Measurements from ENCODE around the gene KLK1. TPM values are rescaled to one million over a fixed set of nuclear protein-coding genes. Genes with fewer than 3 reads are reported as not detected.

KLK1 gene
- total and polyA plus RNA-seq, 2 of the 13 experiments (the other 11 are each of a cell fraction or from before 2014, with no cell fraction given) = not detected

GRCh38 chr19:50835785-50836542 lies 12.4 kb upstream of the KLK1 start (continued):
- TF ChIP-seq, protein P1, sequence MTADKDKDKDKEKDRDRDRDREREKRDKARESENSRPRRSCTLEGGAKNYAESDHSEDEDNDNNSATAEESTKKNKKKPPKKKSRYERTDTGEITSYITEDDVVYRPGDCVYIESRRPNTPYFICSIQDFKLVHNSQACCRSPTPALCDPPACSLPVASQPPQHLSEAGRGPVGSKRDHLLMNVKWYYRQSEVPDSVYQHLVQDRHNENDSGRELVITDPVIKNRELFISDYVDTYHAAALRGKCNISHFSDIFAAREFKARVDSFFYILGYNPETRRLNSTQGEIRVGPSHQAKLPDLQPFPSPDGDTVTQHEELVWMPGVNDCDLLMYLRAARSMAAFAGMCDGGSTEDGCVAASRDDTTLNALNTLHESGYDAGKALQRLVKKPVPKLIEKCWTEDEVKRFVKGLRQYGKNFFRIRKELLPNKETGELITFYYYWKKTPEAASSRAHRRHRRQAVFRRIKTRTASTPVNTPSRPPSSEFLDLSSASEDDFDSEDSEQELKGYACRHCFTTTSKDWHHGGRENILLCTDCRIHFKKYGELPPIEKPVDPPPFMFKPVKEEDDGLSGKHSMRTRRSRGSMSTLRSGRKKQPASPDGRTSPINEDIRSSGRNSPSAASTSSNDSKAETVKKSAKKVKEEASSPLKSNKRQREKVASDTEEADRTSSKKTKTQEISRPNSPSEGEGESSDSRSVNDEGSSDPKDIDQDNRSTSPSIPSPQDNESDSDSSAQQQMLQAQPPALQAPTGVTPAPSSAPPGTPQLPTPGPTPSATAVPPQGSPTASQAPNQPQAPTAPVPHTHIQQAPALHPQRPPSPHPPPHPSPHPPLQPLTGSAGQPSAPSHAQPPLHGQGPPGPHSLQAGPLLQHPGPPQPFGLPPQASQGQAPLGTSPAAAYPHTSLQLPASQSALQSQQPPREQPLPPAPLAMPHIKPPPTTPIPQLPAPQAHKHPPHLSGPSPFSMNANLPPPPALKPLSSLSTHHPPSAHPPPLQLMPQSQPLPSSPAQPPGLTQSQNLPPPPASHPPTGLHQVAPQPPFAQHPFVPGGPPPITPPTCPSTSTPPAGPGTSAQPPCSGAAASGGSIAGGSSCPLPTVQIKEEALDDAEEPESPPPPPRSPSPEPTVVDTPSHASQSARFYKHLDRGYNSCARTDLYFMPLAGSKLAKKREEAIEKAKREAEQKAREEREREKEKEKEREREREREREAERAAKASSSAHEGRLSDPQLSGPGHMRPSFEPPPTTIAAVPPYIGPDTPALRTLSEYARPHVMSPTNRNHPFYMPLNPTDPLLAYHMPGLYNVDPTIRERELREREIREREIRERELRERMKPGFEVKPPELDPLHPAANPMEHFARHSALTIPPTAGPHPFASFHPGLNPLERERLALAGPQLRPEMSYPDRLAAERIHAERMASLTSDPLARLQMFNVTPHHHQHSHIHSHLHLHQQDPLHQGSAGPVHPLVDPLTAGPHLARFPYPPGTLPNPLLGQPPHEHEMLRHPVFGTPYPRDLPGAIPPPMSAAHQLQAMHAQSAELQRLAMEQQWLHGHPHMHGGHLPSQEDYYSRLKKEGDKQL (CRISPR knock-in tag; IDR thresholded peaks at IDR 0.05; ENCODE audit: low read depth) = no peak
- TF ChIP-seq ZNF616 (CRISPR knock-in tag; IDR thresholded peaks at IDR 0.05; ENCODE audit: low read depth) (no peak), SMAD1 (CRISPR knock-in tag; IDR thresholded peaks at IDR 0.05; ENCODE audit: borderline replicate concordance, low read depth) (0 out of 2 replicates have a peak, but pooled peaks have one; percentile 51), MBNL3 (CRISPR knock-in tag; conservative IDR thresholded peaks at IDR 0.05) (no peak), FOXP4 (CRISPR knock-in tag; IDR thresholded peaks at IDR 0.05) (no peak), SNAI1 (CRISPR knock-in tag; IDR thresholded peaks at IDR 0.05; ENCODE audit: borderline replicate concordance) (no peak), TAF1 (CRISPR knock-in tag; IDR thresholded peaks at IDR 0.05) (0 out of 2 replicates have a peak, but pooled peaks have one; percentile 28), TBX2 (CRISPR knock-in tag; IDR thresholded peaks at IDR 0.05; ENCODE audit: borderline replicate concordance) (peak; percentile 15; the same call in 1 of the 2 replicates), ZNF713 (CRISPR knock-in tag; IDR thresholded peaks at IDR 0.05) (no peak), THAP9 (CRISPR knock-in tag; IDR thresholded peaks at IDR 0.05; ENCODE audit: borderline replicate concordance) (no peak)
- TF ChIP-seq, protein P2, sequence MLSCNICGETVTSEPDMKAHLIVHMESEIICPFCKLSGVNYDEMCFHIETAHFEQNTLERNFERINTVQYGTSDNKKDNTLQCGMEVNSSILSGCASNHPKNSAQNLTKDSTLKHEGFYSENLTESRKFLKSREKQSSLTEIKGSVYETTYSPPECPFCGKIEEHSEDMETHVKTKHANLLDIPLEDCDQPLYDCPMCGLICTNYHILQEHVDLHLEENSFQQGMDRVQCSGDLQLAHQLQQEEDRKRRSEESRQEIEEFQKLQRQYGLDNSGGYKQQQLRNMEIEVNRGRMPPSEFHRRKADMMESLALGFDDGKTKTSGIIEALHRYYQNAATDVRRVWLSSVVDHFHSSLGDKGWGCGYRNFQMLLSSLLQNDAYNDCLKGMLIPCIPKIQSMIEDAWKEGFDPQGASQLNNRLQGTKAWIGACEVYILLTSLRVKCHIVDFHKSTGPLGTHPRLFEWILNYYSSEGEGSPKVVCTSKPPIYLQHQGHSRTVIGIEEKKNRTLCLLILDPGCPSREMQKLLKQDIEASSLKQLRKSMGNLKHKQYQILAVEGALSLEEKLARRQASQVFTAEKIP (CRISPR knock-in tag; IDR thresholded peaks at IDR 0.05; ENCODE audit: borderline replicate concordance) = no peak
- TF ChIP-seq, protein P3, sequence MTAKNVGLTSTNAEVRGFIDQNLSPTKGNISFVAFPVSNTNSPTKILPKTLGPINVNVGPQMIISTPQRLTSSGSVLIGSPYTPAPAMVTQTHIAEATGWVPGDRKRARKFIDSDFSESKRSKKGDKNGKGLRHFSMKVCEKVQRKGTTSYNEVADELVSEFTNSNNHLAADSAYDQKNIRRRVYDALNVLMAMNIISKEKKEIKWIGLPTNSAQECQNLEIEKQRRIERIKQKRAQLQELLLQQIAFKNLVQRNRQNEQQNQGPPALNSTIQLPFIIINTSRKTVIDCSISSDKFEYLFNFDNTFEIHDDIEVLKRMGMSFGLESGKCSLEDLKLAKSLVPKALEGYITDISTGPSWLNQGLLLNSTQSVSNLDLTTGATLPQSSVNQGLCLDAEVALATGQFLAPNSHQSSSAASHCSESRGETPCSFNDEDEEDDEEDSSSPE (CRISPR knock-in tag; IDR thresholded peaks at IDR 0.05) = no peak

Measured in HepG2 (cell line).